Testis (tissue), 3 donors: Measurements from ENCODE around the gene IGSF11. TPM values are rescaled to one million over a fixed set of nuclear protein-coding genes. Genes with fewer than 3 reads are reported as not detected.

Experiments
- DNase-seq: peaks from one replicate; pipeline ENCODE4 v3.0.0-alpha.2; 2019
- H3K27ac ChIP-seq, 2 donors: fragments of 200-600 bp; sonication (generic); one replicate each; pipeline ENCODE4 v1.5.1; 2019
- H3K27me3 ChIP-seq: fragments of 200-600 bp; sonication (generic); one replicate; pipeline ENCODE4 v1.5.1; 2019
- H3K36me3 ChIP-seq: fragments of 200-600 bp; sonication (generic); one replicate; pipeline ENCODE4 v1.5.1; 2017; ENCODE audit warnings: low read depth; ENCODE audit errors: missing control alignments
- H3K4me1 ChIP-seq: fragments of 200-600 bp; sonication (generic); one replicate; pipeline ENCODE4 v1.5.1; 2019
- H3K4me3 ChIP-seq, 2 donors: fragments of 200-600 bp; sonication (generic); one replicate each; pipeline ENCODE4 v1.5.1; 2017 to 2019
- H3K9me3 ChIP-seq: fragments of 200-600 bp; sonication (generic); one replicate; pipeline ENCODE4 v1.5.1; 2017
- POLR2A ChIP-seq: fragments of 450-650 bp; IDR thresholded peaks from one replicate; pipeline ENCODE4 v1.6.1; 2017; ENCODE audit warnings: antibody characterized with exemption, mild to moderate bottlenecking, moderate library complexity
- WGBS, 2 donors: methylation state at CpG; one replicate each; pipeline ENCODE4 v1.1.5; 2018; 5-methylcytosine and 5-hydroxymethylcytosine counted together
- intact Hi-C: fragments of 100-400 bp; cut with DNase I; formaldehyde crosslinking; loops from one replicate; pipeline ENCODE4 v1.15.1; 2023; ENCODE audit warnings: low total_unique reads
- polyA plus RNA-seq: library from polyadenylated mRNA; stranded (reverse); fragments of 350-450 nt; fragmentation: Illumina TruSeq; extraction: RNeasy Lipid Tissue Mini Kit (QIAGEN cat#74804); gene quantifications from one replicate; pipeline ENCODE4 v1.2.3, GENCODE V29; 2014; ENCODE audit warnings: low read depth, low replicate concordance; ENCODE audit not compliant: insufficient read depth
- total RNA-seq, 2 donors: library from RNA; depleted of rRNA; stranded (reverse); fragments of >200 nt; gene quantifications; one replicate each; pipeline ENCODE4 v1.2.3, GENCODE V29; 2016
- TF ChIP-seq, protein P1 (sequence below), 3 experiments: fragments of 450-650 bp in 2 of 3; fragments of 200-600 bp in 1 of 3; sonication (generic) in 1 of 3; IDR thresholded peaks; one replicate each; pipeline ENCODE4 v1.5.1; 2016 to 2019; ENCODE audit warnings: antibody characterized with exemption in 3 of 3, mild to moderate bottlenecking in 2 of 3, moderate library complexity in 1 of 3

IGSF11 gene
- total and polyA plus RNA-seq, 3 donors from 2014 or later: 80.0 to 105 (median 99.1) TPM

DNA sequence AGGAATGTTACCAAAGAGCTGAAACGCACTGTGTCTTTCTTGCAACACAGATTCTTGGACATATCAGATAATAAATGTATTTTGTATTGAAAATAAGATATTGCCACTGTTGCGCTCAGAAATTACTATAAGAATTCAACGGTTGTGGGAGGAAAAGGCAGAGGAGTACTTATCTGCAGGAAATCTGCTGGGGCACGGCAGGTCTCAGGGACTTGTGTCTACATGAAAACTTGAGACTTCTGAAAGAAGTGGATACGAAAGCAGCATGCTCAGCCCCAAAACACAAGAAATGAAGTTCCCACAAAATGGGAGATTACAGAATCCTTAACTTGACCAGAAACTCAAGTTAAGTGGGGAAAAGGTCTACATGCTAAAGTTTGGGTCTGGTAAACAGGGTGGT, 86.5 kb downstream of the IGSF11 start:
- Histone ChIP-seq H3K27me3 (no peaks in the 10 kb centered on the region), H3K4me3 (no peak overlapping the region), H3K4me1 (peaks cover 4% of the 10 kb centered on the region), H3K27ac (no peak overlapping the region), H3K9me3 (no peaks in the 10 kb centered on the region), H3K36me3 (no peaks in the 10 kb centered on the region)
- intact Hi-C loops: no loop called here
- WGBS, 2 donors: 47 to 51% methylated on average over 5 of the region's 5 CpGs
- DNase-seq: no peak
- TF ChIP-seq POLR2A: no peak
- TF ChIP-seq, protein P1, sequence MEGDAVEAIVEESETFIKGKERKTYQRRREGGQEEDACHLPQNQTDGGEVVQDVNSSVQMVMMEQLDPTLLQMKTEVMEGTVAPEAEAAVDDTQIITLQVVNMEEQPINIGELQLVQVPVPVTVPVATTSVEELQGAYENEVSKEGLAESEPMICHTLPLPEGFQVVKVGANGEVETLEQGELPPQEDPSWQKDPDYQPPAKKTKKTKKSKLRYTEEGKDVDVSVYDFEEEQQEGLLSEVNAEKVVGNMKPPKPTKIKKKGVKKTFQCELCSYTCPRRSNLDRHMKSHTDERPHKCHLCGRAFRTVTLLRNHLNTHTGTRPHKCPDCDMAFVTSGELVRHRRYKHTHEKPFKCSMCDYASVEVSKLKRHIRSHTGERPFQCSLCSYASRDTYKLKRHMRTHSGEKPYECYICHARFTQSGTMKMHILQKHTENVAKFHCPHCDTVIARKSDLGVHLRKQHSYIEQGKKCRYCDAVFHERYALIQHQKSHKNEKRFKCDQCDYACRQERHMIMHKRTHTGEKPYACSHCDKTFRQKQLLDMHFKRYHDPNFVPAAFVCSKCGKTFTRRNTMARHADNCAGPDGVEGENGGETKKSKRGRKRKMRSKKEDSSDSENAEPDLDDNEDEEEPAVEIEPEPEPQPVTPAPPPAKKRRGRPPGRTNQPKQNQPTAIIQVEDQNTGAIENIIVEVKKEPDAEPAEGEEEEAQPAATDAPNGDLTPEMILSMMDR (IDR thresholded peaks at IDR 0.05): no peak

DNA sequence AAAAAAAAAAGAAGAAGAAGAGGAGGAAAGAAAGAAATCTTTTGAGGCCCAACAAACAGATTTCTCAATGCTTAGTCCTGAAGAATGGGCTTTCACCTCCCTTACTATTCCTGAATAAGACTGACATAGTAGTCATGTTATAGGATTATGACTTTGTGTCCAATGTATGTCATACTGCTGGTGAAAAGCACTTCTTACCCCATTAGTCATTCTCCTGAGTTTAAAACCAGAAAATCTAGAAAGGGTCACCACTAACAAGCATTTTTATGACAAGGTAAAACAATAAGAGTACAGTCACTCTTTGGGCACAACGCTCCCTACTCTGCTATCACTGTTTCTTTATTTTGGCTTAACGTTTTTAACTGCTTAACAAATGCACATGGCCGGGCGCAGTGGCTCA, 88.2 kb downstream of the IGSF11 start:
- Histone ChIP-seq H3K4me1 (peaks cover 13% of the 10 kb centered on the region), H3K27me3 (no peaks in the 10 kb centered on the region), H3K9me3 (no peaks in the 10 kb centered on the region), H3K27ac (no peak overlapping the region), H3K4me3 (no peak overlapping the region), H3K36me3 (no peaks in the 10 kb centered on the region)
- DNase-seq: no peak
- whole genome bisulfite sequencing, 2 donors: 78 to 84% methylated on average over 4 of the region's 4 CpGs
- TF ChIP-seq POLR2A: no peak
- TF ChIP-seq, protein P1 (IDR thresholded peaks at IDR 0.05): no peak
- intact Hi-C loops: no loop called here

DNA sequence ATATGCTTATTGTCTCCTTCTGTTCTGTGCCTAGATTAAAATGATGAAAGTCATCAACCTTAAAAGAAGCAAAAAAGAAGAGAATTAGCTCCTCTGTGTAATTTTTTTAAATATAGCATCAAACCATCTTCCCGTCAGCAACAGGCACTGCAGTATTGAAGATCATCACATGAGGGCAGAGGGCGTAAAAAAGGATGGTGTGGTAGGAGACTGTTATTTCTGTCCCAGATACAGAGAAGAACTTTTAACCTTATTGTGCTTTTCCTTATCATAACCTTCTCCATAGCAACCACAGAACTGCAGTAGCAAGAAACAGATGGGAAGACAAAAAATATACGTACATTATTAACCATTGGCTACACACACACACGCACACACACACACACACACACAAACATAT, 88.8 kb downstream of the IGSF11 start:
- H3K36me3 ChIP-seq: no peaks in the 10 kb centered on the region
- 47 to 53% methylated on average over 4 of the region's 4 CpGs for WGBS, 2 donors
- H3K4me3 ChIP-seq: no peak overlapping the region
- DNase-seq: peak; percentile 24
- no peak for TF ChIP-seq POLR2A
- TF ChIP-seq, protein P1 (IDR thresholded peaks at IDR 0.05): no peak
- intact Hi-C loops: no loop called here
- H3K4me1 ChIP-seq: peaks cover 13% of the 10 kb centered on the region
- H3K27ac ChIP-seq: no peak overlapping the region
- no peaks in the 10 kb centered on the region for H3K9me3 ChIP-seq
- no peaks in the 10 kb centered on the region for H3K27me3 ChIP-seq

DNA sequence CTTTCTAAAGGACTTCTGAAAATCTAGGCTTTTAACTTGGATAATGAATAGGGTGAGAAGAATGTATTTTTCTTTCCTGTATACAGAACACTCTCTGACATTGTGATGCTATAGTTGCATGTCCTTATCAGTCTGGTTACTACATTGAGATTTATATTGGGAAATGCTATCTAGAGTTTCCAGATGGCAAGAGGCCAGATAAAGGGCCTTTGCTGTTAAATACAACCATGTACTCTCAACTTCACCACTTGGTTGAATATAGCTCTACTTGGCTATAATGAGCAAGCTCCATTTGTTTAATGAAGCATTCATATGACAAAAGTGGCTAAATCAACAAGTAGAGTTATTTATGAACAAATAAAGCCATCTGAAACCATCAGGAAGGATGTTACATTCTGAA, 91.0 kb downstream of the IGSF11 start:
- H3K4me1 ChIP-seq: peaks cover 13% of the 10 kb centered on the region
- no peak overlapping the region for H3K27ac ChIP-seq
- no peaks in the 10 kb centered on the region for H3K36me3 ChIP-seq
- H3K9me3 ChIP-seq: no peaks in the 10 kb centered on the region
- TF ChIP-seq, protein P1 (IDR thresholded peaks at IDR 0.05): no peak
- TF ChIP-seq POLR2A: no peak
- DNase-seq: no peak
- no peak overlapping the region for H3K4me3 ChIP-seq
- H3K27me3 ChIP-seq: no peaks in the 10 kb centered on the region
- intact Hi-C loops: no loop called here

DNA sequence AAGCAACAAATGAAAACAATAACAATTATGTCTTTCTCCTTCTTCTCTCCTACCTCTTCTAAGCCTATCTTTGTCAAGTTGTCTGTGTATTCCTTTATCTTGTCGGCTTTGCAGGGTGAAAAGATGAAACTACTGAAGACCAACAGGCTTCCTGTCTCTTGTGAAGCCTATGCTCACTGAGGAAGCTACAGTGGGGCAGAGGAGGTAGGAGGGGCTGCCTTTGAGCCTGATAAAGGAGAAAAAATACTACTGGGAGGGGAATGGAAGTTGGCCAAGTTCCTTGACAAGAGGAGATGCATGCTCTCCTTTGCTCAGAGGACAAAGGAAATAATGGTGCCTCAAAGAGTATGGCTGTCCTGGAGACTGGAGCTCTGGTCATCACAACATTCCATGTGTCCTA, 92.0 kb downstream of the IGSF11 start:
- WGBS, 2 donors: 31 to 53% methylated on average over 1 of the region's 1 CpG
- intact Hi-C loops: no loop called here
- no peaks in the 10 kb centered on the region for H3K9me3 ChIP-seq
- peaks cover 13% of the 10 kb centered on the region for H3K4me1 ChIP-seq
- peak; percentile 30 for DNase-seq
- TF ChIP-seq, protein P1 (IDR thresholded peaks at IDR 0.05): no peak
- no peak for TF ChIP-seq POLR2A
- no peaks in the 10 kb centered on the region for H3K36me3 ChIP-seq
- no peaks in the 10 kb centered on the region for H3K27me3 ChIP-seq
- no peak overlapping the region for H3K27ac ChIP-seq
- H3K4me3 ChIP-seq: no peak overlapping the region
